Nephron (organoid): Measurements from ENCODE around the gene BHLHE23.

Source experiments
- H3K27ac Mint-ChIP-seq, 3 experiments: 2 replicates each; pipeline ENCODE4 v1.8.0; 2020; ENCODE audit warnings: mixed read lengths in 3 of 3, mild to moderate bottlenecking in 2 of 3, moderate library complexity in 1 of 3
- H3K27me3 Mint-ChIP-seq: 2 replicates; pipeline ENCODE4 v1.8.0; 2021; ENCODE audit warnings: low read depth, mild to moderate bottlenecking, moderate library complexity, mixed read lengths
- H3K36me3 Mint-ChIP-seq: 2 replicates; pipeline ENCODE4 v1.8.0; 2020; ENCODE audit warnings: low read depth, mixed read lengths
- H3K4me1 Mint-ChIP-seq: 2 replicates; pipeline ENCODE4 v1.8.0; 2020; ENCODE audit warnings: mixed read lengths
- H3K4me3 Mint-ChIP-seq, 3 experiments: 2 replicates each; pipeline ENCODE4 v1.8.0; 2020; ENCODE audit warnings: mild to moderate bottlenecking in 3 of 3, mixed read lengths in 3 of 3, moderate library complexity in 2 of 3
- H3K9me3 Mint-ChIP-seq: 2 replicates; pipeline ENCODE4 v1.8.0; 2020; ENCODE audit warnings: mixed read lengths
- TF ChIP-seq, protein P1 (sequence below), 3 experiments: fragments of 200-600 bp; sonication (generic); IDR thresholded peaks; one replicate each; pipeline ENCODE4 v1.5.0; 2021; ENCODE audit warnings: antibody characterized with exemption in 3 of 3; ENCODE audit not compliant: unreplicated experiment in 3 of 3

The BHLHE23 gene

DNA sequence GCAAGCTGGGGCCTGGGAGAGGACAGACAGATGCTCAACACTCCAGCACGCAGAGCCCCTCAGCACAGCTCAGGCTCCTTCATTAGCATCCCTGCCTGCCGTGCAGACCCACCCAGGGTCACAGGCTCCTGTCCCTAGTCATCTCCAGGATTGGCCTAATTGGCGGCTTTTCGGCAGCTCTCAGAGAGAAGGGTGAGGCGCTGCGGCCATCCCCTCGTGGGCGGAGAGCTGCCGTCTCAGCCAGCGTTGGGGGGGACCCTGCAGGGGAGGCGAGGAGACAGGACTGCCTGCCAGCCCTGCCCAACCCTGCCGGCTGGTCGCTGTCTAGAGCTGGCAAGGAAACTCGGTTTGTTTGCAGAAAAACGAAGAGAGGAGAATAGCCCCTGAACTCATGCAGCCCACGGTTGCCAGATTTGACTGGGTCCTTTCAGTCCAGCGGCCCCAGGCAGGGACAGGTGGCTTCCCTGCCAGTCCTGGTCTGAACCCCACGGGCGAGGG is 26.8 kb downstream of the BHLHE23 start:
- Mint-ChIP-seq H3K4me3 (no peak overlapping the region), H3K9me3 (no peaks in the 10 kb centered on the region), H3K27me3 (peaks cover 90% of the 10 kb centered on the region), H3K4me1 (peaks cover 23% of the 10 kb centered on the region), H3K27ac (no peak overlapping the region), H3K36me3 (no peaks in the 10 kb centered on the region)
- TF ChIP-seq, protein P1, sequence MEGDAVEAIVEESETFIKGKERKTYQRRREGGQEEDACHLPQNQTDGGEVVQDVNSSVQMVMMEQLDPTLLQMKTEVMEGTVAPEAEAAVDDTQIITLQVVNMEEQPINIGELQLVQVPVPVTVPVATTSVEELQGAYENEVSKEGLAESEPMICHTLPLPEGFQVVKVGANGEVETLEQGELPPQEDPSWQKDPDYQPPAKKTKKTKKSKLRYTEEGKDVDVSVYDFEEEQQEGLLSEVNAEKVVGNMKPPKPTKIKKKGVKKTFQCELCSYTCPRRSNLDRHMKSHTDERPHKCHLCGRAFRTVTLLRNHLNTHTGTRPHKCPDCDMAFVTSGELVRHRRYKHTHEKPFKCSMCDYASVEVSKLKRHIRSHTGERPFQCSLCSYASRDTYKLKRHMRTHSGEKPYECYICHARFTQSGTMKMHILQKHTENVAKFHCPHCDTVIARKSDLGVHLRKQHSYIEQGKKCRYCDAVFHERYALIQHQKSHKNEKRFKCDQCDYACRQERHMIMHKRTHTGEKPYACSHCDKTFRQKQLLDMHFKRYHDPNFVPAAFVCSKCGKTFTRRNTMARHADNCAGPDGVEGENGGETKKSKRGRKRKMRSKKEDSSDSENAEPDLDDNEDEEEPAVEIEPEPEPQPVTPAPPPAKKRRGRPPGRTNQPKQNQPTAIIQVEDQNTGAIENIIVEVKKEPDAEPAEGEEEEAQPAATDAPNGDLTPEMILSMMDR (IDR thresholded peaks at IDR 0.05; ENCODE audit: unreplicated experiment in 3 of 3): no peak

DNA sequence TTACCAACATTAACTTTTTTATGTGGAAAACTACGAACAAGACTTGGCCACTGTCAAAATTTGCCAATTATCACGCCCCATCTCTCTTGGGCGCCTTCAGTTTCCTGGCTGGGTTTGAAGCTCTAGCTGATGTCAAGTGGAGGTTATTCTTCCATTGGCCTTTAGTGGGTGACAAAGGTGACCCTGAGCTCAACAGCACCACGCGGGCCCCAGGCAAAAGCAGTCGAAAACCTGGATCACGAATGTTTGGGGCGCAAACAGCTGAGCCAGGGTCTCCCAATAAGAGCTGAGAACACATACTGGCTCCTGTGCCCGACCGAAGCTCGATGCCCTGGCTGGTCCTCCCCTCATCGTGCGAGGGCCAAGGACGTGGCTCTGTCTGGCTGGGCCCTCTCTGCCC is 27.5 kb downstream of the BHLHE23 start:
- no peak overlapping the region for H3K4me3 Mint-ChIP-seq
- peaks cover 17% of the 10 kb centered on the region for H3K4me1 Mint-ChIP-seq
- H3K27me3 Mint-ChIP-seq: peaks cover 90% of the 10 kb centered on the region
- H3K36me3 Mint-ChIP-seq: no peaks in the 10 kb centered on the region
- no peaks in the 10 kb centered on the region for H3K9me3 Mint-ChIP-seq
- TF ChIP-seq, protein P1 (IDR thresholded peaks at IDR 0.05; ENCODE audit: unreplicated experiment in 3 of 3): no peak
- H3K27ac Mint-ChIP-seq: no peak overlapping the region

DNA sequence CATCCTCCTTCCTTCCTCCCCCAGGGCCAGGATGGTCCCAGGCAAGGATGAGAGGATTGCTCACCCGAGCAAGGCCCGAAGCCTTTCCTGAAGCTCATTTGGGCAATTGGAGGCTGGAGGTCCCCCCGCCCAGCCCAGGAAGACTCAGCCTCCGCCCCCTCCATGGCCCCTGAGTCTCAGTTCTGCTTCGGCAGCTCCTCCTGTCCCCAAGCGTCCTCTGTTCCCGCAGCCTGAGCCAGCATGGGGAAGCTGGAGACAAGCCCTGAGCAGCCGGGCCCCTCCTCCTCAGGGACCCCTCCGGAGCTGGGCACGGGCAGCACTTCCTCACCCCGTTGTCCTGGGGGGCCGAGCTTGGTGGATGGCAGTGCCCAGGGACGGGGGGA is 28.2 kb downstream of the BHLHE23 start:
- Mint-ChIP-seq H3K9me3 (peaks cover 3% of the 10 kb centered on the region), H3K4me3 (no peak overlapping the region), H3K27me3 (peaks cover 90% of the 10 kb centered on the region), H3K27ac (no peak overlapping the region), H3K36me3 (no peaks in the 10 kb centered on the region), H3K4me1 (peaks cover 14% of the 10 kb centered on the region)
- TF ChIP-seq, protein P1 (IDR thresholded peaks at IDR 0.05; ENCODE audit: unreplicated experiment in 3 of 3): no peak

DNA sequence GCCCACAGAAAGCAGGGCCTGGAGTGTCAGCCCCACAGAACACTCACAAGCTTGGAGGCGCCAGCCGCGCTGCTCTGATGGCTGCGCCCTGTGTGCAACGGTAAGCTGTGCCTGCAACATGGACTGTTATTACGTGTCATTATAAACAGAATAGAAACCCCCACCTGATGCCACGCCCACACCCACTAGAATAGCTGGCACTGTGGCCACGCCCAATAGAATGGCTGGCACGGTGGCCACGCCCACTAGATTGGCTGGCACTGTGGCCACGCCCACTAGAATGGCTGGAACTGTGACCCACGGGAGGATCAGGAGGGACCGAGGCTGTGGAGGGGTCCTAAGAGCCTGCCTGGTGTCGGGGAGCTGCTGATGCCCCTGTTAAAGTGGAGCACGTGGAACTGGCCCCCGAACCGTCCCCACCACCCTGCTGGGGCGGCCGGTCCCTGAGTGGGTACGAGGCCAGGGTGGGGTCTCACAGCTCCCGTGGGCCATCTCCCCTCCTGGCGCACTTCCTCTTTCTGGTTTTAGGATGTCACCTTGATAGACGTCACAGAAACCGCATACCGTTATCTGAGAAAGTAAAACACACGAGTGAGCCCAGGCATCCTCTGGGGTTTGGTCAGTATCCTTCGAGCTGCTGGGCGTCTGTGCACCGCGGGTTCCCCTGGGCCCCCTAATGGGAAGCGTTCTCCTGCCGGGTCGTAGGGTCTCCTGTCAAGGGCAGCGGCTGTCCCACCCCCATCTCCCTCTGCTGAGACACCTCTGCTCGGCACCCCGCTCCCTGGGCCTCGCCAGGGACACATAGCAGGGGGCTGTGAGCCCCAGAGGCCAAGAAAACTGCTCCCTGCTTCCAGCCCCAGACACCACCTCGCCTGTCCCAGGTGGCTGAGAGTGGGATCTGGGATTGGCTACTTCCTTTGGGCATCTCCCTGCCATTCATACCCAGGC is 28.9 kb downstream of the BHLHE23 start:
- Mint-ChIP-seq H3K36me3 (no peaks in the 10 kb centered on the region), H3K4me1 (peaks cover 14% of the 10 kb centered on the region), H3K27ac (no peak overlapping the region), H3K27me3 (peaks cover 93% of the 10 kb centered on the region), H3K4me3 (no peak overlapping the region), H3K9me3 (peaks cover 3% of the 10 kb centered on the region)
- TF ChIP-seq, protein P1 (IDR thresholded peaks at IDR 0.05; ENCODE audit: unreplicated experiment in 3 of 3): no peak

DNA sequence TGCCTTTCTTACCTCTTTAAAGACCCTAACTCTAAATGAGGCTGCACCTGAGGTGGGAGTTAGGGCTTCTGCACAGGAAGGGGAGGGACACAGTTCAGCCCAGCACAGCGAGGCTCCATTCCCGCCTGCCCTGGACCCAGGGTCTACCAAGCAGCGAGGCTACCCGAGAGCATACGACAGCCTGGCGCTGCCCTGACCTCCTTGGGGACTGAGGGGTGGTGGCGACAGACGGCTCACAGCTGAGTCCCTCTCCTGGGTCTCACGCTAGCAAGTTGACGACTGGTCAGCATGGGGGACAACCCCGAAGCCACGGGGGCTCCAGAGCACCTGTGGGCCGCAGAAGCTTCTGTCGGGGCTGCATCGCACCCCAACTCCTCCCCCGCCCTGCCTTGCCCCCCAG is 29.9 kb downstream of the BHLHE23 start:
- no peak overlapping the region for H3K4me3 Mint-ChIP-seq
- TF ChIP-seq, protein P1 (IDR thresholded peaks at IDR 0.05; ENCODE audit: unreplicated experiment in 3 of 3): no peak
- H3K9me3 Mint-ChIP-seq: peaks cover 3% of the 10 kb centered on the region
- peaks cover 18% of the 10 kb centered on the region for H3K4me1 Mint-ChIP-seq
- H3K36me3 Mint-ChIP-seq: no peaks in the 10 kb centered on the region
- peaks cover 96% of the 10 kb centered on the region for H3K27me3 Mint-ChIP-seq
- no peak overlapping the region for H3K27ac Mint-ChIP-seq
